ENCODE results near the gene CCDC13. TPM values are rescaled to one million over a fixed set of nuclear protein-coding genes. Genes with fewer than 3 reads are reported as not detected.

The CCDC13 gene
- total RNA-seq, 2 experiments from 2014 or later = 0.38 TPM; not detected in 1

DNA sequence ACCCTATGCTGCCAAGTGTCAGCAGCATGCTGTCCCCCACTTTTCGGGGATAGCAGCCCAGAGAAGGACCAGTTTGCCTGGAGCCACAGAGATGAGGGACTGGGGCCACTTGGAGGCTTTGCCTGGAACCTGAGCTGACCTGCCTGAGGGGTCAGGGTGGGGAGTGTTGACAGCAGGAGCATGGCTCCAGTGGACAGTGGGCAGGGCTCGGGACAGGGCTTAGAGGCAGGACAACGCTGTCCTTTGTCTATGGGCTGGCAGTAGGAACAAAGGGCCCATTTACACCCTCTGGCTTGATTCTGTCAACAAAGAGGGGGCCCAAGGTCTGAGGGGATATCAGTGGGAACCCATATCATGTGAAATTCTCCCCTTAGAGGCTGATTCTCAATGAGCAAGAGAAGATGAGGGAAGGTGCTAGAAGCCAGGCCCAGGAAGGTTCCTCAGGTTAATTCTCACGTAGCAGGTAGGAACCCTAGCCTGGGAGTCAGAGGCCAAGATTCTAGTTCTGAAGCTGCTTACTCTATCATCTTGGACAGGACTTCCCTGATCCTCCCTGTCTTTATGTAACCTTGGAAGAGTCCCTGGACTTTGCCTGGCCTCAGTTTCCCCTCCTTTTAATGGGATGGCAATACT is 40.7 kb downstream of the CCDC13 start:
- Histone ChIP-seq H3K36me3 (ENCODE audit: insufficient read depth, low read length) (no peaks in the 10 kb centered on the region), H3K27ac (ENCODE audit: low read depth in 1 of 2, low read length in 2 of 2) (no peak overlapping the region), H3K4me3 (ENCODE audit: low read length) (no peak overlapping the region), H3K27me3 (ENCODE audit: control insufficient read depth in 1 of 2, insufficient read depth in 2 of 2, low read length in 2 of 2) (no peaks in the 10 kb centered on the region), H3K4me1 (ENCODE audit: insufficient read depth, low read length) (no peaks in the 10 kb centered on the region), H3K9me3 (ENCODE audit: control insufficient read depth in 1 of 2, insufficient read depth in 1 of 2, low read length in 2 of 2) (peaks cover 0 to 3% of the 10 kb centered on the region in 2 experiments)
- no peaks in the 10 kb centered on the region for H3K4me1 Mint-ChIP-seq (ENCODE audit: low read depth)
- ATAC-seq (ENCODE audit: poor library complexity) (no peak), DNase-seq (no peak)
- no peaks in the 10 kb centered on the region for H3K9me3 Mint-ChIP-seq
- H3K27ac Mint-ChIP-seq = no peak overlapping the region
- intact Hi-C loops (cut with DNase I, micrococcal nuclease) = no loop called here
- H3K4me3 Mint-ChIP-seq = no peak overlapping the region
- TF ChIP-seq, protein P1, sequence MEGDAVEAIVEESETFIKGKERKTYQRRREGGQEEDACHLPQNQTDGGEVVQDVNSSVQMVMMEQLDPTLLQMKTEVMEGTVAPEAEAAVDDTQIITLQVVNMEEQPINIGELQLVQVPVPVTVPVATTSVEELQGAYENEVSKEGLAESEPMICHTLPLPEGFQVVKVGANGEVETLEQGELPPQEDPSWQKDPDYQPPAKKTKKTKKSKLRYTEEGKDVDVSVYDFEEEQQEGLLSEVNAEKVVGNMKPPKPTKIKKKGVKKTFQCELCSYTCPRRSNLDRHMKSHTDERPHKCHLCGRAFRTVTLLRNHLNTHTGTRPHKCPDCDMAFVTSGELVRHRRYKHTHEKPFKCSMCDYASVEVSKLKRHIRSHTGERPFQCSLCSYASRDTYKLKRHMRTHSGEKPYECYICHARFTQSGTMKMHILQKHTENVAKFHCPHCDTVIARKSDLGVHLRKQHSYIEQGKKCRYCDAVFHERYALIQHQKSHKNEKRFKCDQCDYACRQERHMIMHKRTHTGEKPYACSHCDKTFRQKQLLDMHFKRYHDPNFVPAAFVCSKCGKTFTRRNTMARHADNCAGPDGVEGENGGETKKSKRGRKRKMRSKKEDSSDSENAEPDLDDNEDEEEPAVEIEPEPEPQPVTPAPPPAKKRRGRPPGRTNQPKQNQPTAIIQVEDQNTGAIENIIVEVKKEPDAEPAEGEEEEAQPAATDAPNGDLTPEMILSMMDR (IDR thresholded peaks at IDR 0.05) = no peak
- ChIA-PET POLR2A (interaction anchor here (1.8 kb wide), 1 partner anchor 24 kb away, joined by 4 read pairs; no protein-coding TSS in a partner anchor), CTCF (no interaction called here)
- no peaks in the 10 kb centered on the region for H3K27me3 Mint-ChIP-seq
- H3K36me3 Mint-ChIP-seq (ENCODE audit: low read depth) = no peaks in the 10 kb centered on the region

DNA sequence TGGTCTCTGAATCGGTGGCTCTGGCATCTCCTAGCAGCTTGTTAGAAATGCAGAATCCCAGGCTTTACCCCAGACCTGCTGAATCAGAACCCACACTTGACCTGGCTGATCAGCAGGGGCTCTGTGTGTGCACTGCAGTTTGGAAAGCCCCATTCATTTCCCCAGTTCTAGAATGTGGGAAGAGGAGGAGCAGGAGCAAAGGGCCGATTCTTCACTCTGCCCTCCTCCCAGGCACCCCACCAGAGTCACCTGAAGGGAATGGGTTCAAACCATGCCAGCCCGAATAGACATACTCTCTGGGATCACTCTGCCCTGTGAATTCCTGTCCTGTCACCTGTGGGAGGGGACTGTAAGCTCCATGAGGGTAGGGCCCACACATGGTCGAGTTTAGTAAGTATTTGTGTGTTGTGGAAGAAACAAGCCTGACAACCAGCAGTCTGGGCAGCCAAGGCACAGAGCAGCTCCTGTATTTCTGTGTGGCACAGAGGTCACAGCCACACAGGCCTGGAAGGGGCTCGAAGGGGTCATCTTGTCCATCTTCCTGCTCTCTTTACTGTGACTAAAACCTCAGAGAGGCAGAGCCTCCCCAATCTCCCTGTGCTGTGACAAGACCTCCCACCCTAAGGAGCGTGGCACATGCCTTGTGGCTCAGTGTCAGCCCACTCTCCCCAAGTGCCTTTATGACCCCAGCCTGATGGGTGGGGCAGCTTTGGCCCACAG is 41.4 kb downstream of the CCDC13 start:
- POLR2A ChIA-PET = interaction anchor here (1.8 kb wide), 1 partner anchor 25 kb away, joined by 4 read pairs; no protein-coding TSS in a partner anchor
- H3K36me3 Mint-ChIP-seq (ENCODE audit: low read depth) = no peaks in the 10 kb centered on the region
- H3K27me3 Mint-ChIP-seq = no peaks in the 10 kb centered on the region
- H3K27ac Mint-ChIP-seq = no peak overlapping the region
- no peaks in the 10 kb centered on the region for H3K27me3 ChIP-seq (ENCODE audit: control insufficient read depth in 1 of 2, insufficient read depth in 2 of 2, low read length in 2 of 2)
- DNase-seq (no peak), ATAC-seq (ENCODE audit: poor library complexity) (no peak)
- H3K9me3 Mint-ChIP-seq = no peaks in the 10 kb centered on the region
- no peak overlapping the region for H3K4me3 Mint-ChIP-seq
- no peaks in the 10 kb centered on the region for H3K36me3 ChIP-seq (ENCODE audit: insufficient read depth, low read length)
- TF ChIP-seq, protein P1 (IDR thresholded peaks at IDR 0.05) = no peak
- H3K4me1 Mint-ChIP-seq (ENCODE audit: low read depth) = no peaks in the 10 kb centered on the region
- no peaks in the 10 kb centered on the region for H3K4me1 ChIP-seq (ENCODE audit: insufficient read depth, low read length)
- no peak overlapping the region for H3K4me3 ChIP-seq (ENCODE audit: low read length)
- CTCF ChIA-PET = no interaction called here
- H3K9me3 ChIP-seq (ENCODE audit: control insufficient read depth in 1 of 2, insufficient read depth in 1 of 2, low read length in 2 of 2) = peaks cover 0 to 3% of the 10 kb centered on the region in 2 experiments
- no peak overlapping the region for H3K27ac ChIP-seq (ENCODE audit: low read depth in 1 of 2, low read length in 2 of 2)
- intact Hi-C loops (cut with DNase I, micrococcal nuclease) = no loop called here

DNA sequence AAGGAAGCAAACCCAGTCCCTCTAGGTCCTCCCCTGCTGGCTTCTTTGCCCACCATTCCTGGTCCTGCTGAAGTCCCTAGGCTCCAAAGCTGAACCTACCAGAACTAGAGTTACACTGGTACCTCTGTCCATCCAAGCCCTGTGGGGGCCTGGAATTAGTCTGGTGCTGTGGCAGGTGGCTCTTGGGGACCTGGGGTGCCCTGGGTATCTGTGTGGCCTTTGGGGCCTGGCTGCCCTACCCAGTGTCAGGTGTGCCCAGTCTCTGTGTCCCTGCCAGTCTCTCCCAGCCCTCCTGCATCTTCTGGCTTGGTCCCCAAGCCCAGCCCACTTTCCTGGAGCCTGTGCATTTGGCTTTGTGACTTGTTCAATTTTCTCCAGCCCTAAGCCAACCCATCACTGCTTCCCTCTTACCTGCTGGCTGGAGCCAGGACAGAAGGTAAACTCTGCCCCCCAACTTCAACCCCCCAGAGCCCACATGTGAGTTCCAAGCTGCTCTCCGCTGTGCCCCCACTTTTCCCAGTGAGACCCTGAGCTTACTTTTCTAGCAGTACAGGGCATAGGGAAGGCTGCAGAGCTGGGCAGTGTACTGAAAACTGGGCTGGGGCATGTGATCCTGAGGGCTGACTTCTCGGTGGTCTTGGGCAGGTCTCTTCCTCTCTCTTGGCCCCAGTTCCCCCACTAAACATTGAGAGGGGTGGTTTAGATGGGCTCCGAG is 42.2 kb downstream of the CCDC13 start:
- intact Hi-C loops (cut with DNase I, micrococcal nuclease) = no loop called here
- CTCF ChIA-PET = no interaction called here
- H3K4me3 ChIP-seq (ENCODE audit: low read length) = no peak overlapping the region
- Mint-ChIP-seq H3K27me3 (no peaks in the 10 kb centered on the region), H3K4me3 (no peak overlapping the region), H3K36me3 (ENCODE audit: low read depth) (no peaks in the 10 kb centered on the region), H3K27ac (no peak overlapping the region), H3K4me1 (ENCODE audit: low read depth) (no peaks in the 10 kb centered on the region), H3K9me3 (no peaks in the 10 kb centered on the region)
- no peaks in the 10 kb centered on the region for H3K27me3 ChIP-seq (ENCODE audit: control insufficient read depth in 1 of 2, insufficient read depth in 2 of 2, low read length in 2 of 2)
- H3K9me3 ChIP-seq (ENCODE audit: control insufficient read depth in 1 of 2, insufficient read depth in 1 of 2, low read length in 2 of 2) = peaks cover 0 to 3% of the 10 kb centered on the region in 2 experiments
- POLR2A ChIA-PET = no interaction called here
- TF ChIP-seq, protein P1 (IDR thresholded peaks at IDR 0.05) = no peak
- no peaks in the 10 kb centered on the region for H3K4me1 ChIP-seq (ENCODE audit: insufficient read depth, low read length)
- no peak overlapping the region for H3K27ac ChIP-seq (ENCODE audit: low read depth in 1 of 2, low read length in 2 of 2)
- DNase-seq (no peak), ATAC-seq (ENCODE audit: poor library complexity) (no peak)
- H3K36me3 ChIP-seq (ENCODE audit: insufficient read depth, low read length) = no peaks in the 10 kb centered on the region

Measured in CD4-positive, alpha-beta T cell (primary cell).